Suprapubic skin (tissue), 3 donors: ENCODE measurements around the gene PRSS27.

Experiments used
- CTCF ChIP-seq, 2 donors: fragments of 200-600 bp in 1 of 2; fragments of 450-650 bp in 1 of 2; sonication (generic) in 1 of 2; IDR thresholded peaks; one replicate each; pipeline ENCODE4 v1.5.1; 2016 to 2019; ENCODE audit warnings: antibody characterized with exemption in 2 of 2, mild to moderate bottlenecking in 1 of 2, moderate library complexity in 1 of 2
- POLR2A ChIP-seq, 2 donors: fragments of 450-650 bp; IDR thresholded peaks; one replicate each; pipeline ENCODE4 v1.6.1; 2017; ENCODE audit warnings: antibody characterized with exemption in 2 of 2, mild to moderate bottlenecking in 2 of 2, moderate library complexity in 2 of 2

GRCh38 chr16:2736476-2737237 is 16.6 kb upstream of the PRSS27 start:
- no peak for TF ChIP-seq CTCF (IDR thresholded peaks at IDR 0.05)
- TF ChIP-seq POLR2A (IDR thresholded peaks at IDR 0.05), result no peak
